ENCODE measurements around the gene CRNKL1. TPM values are rescaled to one million over a fixed set of nuclear protein-coding genes. Genes with fewer than 3 reads are reported as not detected.

CRNKL1 gene
- total and polyA plus RNA-seq, 7 donors = 20.1 to 30.6 (median 23.2) TPM

Other genes starting within 250 kb of the CRNKL1 start
- 100 to 1,000 TPM in 1 of 4 donors, 10 to 100 TPM in 3; 64.2 to 121 (median 89.5) TPM for gene NAA20, start 35.1 kb downstream of the CRNKL1 start, total RNA-seq
- gene NAA20, start 35.1 kb downstream of the CRNKL1 start, polyA plus RNA-seq = 100 to 1,000 TPM in 2 of 3 donors, 10 to 100 TPM in 1; 95.4 to 114 (median 112) TPM
- gene CFAP61, start 66 bp upstream of the CRNKL1 start, total RNA-seq = 10 to 100 TPM; 23.2 to 59.4 (median 38.8) TPM
- gene CFAP61, start 66 bp upstream of the CRNKL1 start, polyA plus RNA-seq = 10 to 100 TPM in 2 of 3 donors, 1 to 10 TPM in 1; 8.3 to 32.3 (median 10.9) TPM

Data from psoas muscle (tissue), 7 donors.